ENCODE data around the gene CPTP.

The CPTP gene

GRCh38 chr1:1370771-1371300, 46.2 kb downstream of the CPTP start:
- DNase-seq = no peak

- no peak for DNase-seq
Observed at GRCh38 chr1:1371364-1371745, 46.8 kb downstream of the CPTP start.

- no peak for DNase-seq
Observed at GRCh38 chr1:1371746-1372711, 47.4 kb downstream of the CPTP start.

GRCh38 chr1:1373051-1373814, 48.6 kb downstream of the CPTP start:
- no peak for DNase-seq

- no peak for DNase-seq
Observed at GRCh38 chr1:1373815-1374588, 49.4 kb downstream of the CPTP start.

- no peak for DNase-seq
Observed at GRCh38 chr1:1374589-1374928, 50.0 kb downstream of the CPTP start.

GRCh38 chr1:1374929-1375662, 50.5 kb downstream of the CPTP start, which contains the start of gene AURKAIP1:
TSS of gene AURKAIP1 (minus strand) at chr1:1375207. CDS start at chr1:1374756, 451 bp downstream.
- peak; percentile 94 for DNase-seq

GRCh38 chr1:1376551-1377226, 52.1 kb downstream of the CPTP start:
- DNase-seq = no peak

GRCh38 chr1:1377540-1378205, 53.1 kb downstream of the CPTP start:
- no peak for DNase-seq
